Erythroblast (primary cell): ENCODE data around the gene ADAM17.
A peak's percentile ranks its signal among the peaks of the same experiment; 100 is the strongest.

Source experiments
- GATA1 ChIP-seq: IDR thresholded peaks from 2 replicates; pipeline ENCODE4 v1.6.1; 2011; ENCODE audit warnings: low read depth, mild to moderate bottlenecking, control low read depth, low read length, moderate library complexity
- POLR2A ChIP-seq: IDR thresholded peaks from 2 replicates; pipeline ENCODE4 v1.6.1; 2011; ENCODE audit warnings: mild to moderate bottlenecking, low read length

DNA sequence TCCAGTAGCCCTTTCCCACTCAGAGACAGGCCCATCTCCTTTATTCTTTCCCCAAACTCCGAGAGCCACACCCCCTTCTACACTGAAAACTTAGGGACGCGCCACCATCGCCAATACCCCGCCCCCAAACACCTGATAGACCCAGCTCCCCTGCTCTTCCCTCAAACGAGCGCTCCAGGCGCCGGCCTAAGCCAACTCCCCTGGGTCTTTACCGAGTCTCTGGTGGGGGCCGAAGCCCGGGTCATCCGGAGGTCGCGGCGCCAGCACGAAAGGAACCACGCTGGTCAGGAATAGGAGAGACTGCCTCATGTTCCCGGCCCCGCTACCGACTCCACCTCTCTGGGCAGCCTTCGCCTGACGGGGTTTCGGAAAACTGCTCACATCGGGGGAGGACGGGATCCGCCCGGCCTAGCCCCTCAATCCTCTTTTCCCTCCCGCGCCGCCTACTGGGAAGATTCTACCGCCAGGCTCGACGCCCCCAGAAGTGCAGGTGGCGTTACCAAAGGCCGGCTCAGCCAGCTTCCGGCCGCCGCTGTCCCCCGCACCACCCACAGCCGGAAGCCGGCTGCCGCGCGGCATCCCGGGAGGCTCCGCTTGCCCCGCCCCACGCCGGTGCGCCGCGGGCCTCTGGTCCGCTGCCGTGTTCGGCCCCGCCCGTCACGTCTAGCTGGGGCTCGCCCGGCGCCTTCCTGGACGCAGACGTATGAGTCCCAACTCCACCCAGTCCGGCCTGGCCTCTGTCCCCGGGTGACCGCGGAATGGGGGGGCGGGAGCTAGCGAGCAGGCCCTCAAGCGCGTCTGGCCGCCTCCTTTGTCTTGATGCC lies at the start of gene ADAM17:
- TF ChIP-seq POLR2A, result peak; percentile 94
- TF ChIP-seq GATA1, result no peak
